Stimulated activated CD8-positive, alpha-beta memory T cell treated with anti-CD3 and anti-CD28 coated beads, Interleukin-7, amount 100 ng/mL, for 1 hour (primary cell): ENCODE results near the gene TREML1.

ENCODE experiments used
- DNase-seq, 2 donors: peaks; one replicate each; pipeline ENCODE4 v3.0.0-alpha.2; 2020; ENCODE audit warnings: low read depth in 2 of 2

TREML1 gene

GRCh38 chr6:41179163-41179562 is 25.0 kb upstream of the TREML1 start:
- no peak for DNase-seq

GRCh38 chr6:41177695-41178094 is 23.5 kb upstream of the TREML1 start:
- DNase-seq: no peak

- DNase-seq: no peak
These were observed 23.1 kb upstream of the TREML1 start for GRCh38 chr6:41177287-41177686.

- DNase-seq: no peak
These were observed 22.0 kb upstream of the TREML1 start for GRCh38 chr6:41176189-41176588.

- no peak for DNase-seq
These were observed 20.9 kb upstream of the TREML1 start for GRCh38 chr6:41175084-41175483.

- DNase-seq: no peak
These were observed 20.5 kb upstream of the TREML1 start for GRCh38 chr6:41174610-41175009.

- DNase-seq: no peak
These were observed 17.8 kb upstream of the TREML1 start for GRCh38 chr6:41171908-41172307.

- no peak for DNase-seq
These were observed 16.5 kb upstream of the TREML1 start for GRCh38 chr6:41170547-41171160.

GRCh38 chr6:41167173-41167963 is 13.2 kb upstream of the TREML1 start:
- no peak for DNase-seq

GRCh38 chr6:41164551-41165120 is 10.5 kb upstream of the TREML1 start:
- DNase-seq: no peak

GRCh38 chr6:41163419-41163717 is 9.2 kb upstream of the TREML1 start:
- DNase-seq: no peak

- DNase-seq: no peak
These were observed 8.7 kb upstream of the TREML1 start, which contains the start of gene TREM2 for GRCh38 chr6:41162687-41163418. Gene TREM2 (minus strand): TSS chr6:41163116. CDS start chr6:41163082, 34 bp downstream.

GRCh38 chr6:41161851-41162552 is 7.9 kb upstream of the TREML1 start:
- no peak for DNase-seq

- DNase-seq: no peak
These were observed 7.2 kb upstream of the TREML1 start for GRCh38 chr6:41161380-41161779.

GRCh38 chr6:41160933-41161332 is 6.8 kb upstream of the TREML1 start:
- DNase-seq: no peak

- no peak for DNase-seq
These were observed 5.4 kb upstream of the TREML1 start for GRCh38 chr6:41159415-41160082.

- no peak for DNase-seq
These were observed 3.2 kb upstream of the TREML1 start for GRCh38 chr6:41157323-41157722.

- DNase-seq: no peak
These were observed 2.6 kb upstream of the TREML1 start for GRCh38 chr6:41156771-41157170.

- no peak for DNase-seq
These were observed 1.9 kb upstream of the TREML1 start for GRCh38 chr6:41156001-41156400.

- no peak for DNase-seq
These were observed 1.1 kb upstream of the TREML1 start for GRCh38 chr6:41155132-41155805.

- no peak for DNase-seq
These were observed 696 bp downstream of the TREML1 start for GRCh38 chr6:41153451-41153850.
